ENCODE measurements around the gene PRR7. TPM values are rescaled to one million over a fixed set of nuclear protein-coding genes. Genes with fewer than 3 reads are reported as not detected.

Gene PRR7
- total and polyA plus RNA-seq, 2 of the 13 experiments (the other 11 are each of a cell fraction or from before 2014, with no cell fraction given) = 4.8 to 5.0 TPM

DNA sequence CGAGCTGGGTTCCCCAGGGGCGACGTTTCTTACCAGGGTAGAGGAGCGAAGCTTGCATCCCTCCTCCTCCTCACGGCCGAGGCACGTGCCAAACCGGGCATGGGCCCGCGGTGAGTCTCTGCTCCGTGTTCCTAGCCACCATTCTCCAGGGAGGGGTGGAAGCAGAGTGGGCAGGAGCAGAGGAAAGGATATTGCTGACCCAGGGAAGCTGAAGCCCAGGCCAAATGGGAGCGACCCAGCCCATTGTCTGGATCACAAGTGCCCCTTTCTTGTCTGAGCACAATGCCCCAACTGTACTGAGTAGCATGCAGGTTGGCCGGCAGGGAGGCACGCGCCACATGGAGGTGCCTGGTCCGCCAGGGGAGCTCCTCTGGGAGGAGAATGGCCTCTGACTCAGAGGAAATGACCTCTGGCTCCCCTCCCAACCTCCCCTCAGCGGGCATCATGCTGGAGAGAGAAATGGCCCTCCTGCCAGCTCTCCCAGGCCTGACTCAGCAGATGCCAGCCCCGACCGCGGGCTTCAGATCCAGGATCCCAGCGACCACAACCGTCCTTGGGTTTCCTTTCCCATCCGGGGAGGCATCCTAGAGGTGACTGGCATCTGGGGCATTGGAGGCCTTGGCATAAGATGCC, 1.1 kb downstream of the PRR7 start (continued):
- 0 out of 2 replicates have a peak, but pooled peaks have one; percentile 43 for TF ChIP-seq ZSCAN31 (CRISPR knock-in tag; IDR thresholded peaks at IDR 0.05; ENCODE audit: low read depth)
- no peak for TF ChIP-seq ZUFSP (CRISPR knock-in tag; IDR thresholded peaks at IDR 0.05; ENCODE audit: borderline replicate concordance)
- TF ChIP-seq ZNF788 (CRISPR knock-in tag; IDR thresholded peaks at IDR 0.05; ENCODE audit: borderline replicate concordance) = peak; percentile 40; the same call in 1 of the 2 replicates
- peak; percentile 97 for TF ChIP-seq HIC2 (CRISPR knock-in tag; IDR thresholded peaks at IDR 0.05; ENCODE audit: low read depth)
- no peak for TF ChIP-seq GATA4 (IDR thresholded peaks at IDR 0.05; ENCODE audit: borderline replicate concordance, low read depth)
- peak; percentile 67; the same call in 1 of the 2 replicates for TF ChIP-seq ZNF335 (CRISPR knock-in tag; IDR thresholded peaks at IDR 0.05)
- peak; percentile 81 for TF ChIP-seq TGIF2 (CRISPR knock-in tag; IDR thresholded peaks at IDR 0.05)
- TF ChIP-seq CTCF (CRISPR knock-in tag; IDR thresholded peaks at IDR 0.05) = peak; percentile 46
- peak; percentile 74 for TF ChIP-seq ESRRA (CRISPR knock-in tag; IDR thresholded peaks at IDR 0.05; ENCODE audit: low read depth)
- no peak for TF ChIP-seq STAT5B (CRISPR knock-in tag; IDR thresholded peaks at IDR 0.05)
- TF ChIP-seq HNF4G (IDR thresholded peaks at IDR 0.05; ENCODE audit: borderline replicate concordance, low read depth, low read length) = no peak
- TF ChIP-seq HNF4G (CRISPR knock-in tag; IDR thresholded peaks at IDR 0.05; ENCODE audit: borderline replicate concordance, low read depth) = no peak
- TF ChIP-seq E2F5 (CRISPR knock-in tag; conservative IDR thresholded peaks at IDR 0.05) = no peak
- peak; percentile 62 for TF ChIP-seq MED8 (CRISPR knock-in tag; IDR thresholded peaks at IDR 0.05; ENCODE audit: insufficient replicate concordance)
- TF ChIP-seq TRAFD1 (CRISPR knock-in tag; IDR thresholded peaks at IDR 0.05; ENCODE audit: borderline replicate concordance) = no peak
- no peak for TF ChIP-seq ZSCAN12 (CRISPR knock-in tag; IDR thresholded peaks at IDR 0.05)
- no peak for TF ChIP-seq ZNF350 (CRISPR knock-in tag; IDR thresholded peaks at IDR 0.05; ENCODE audit: borderline replicate concordance, low read depth)
- TF ChIP-seq ZNF274 (CRISPR knock-in tag; IDR thresholded peaks at IDR 0.05) = 0 out of 2 replicates have a peak, but pooled peaks have one; percentile 36
- peak; percentile 70; the same call in 1 of the 2 replicates for TF ChIP-seq ZSCAN21 (CRISPR knock-in tag; IDR thresholded peaks at IDR 0.05; ENCODE audit: borderline replicate concordance)
- TF ChIP-seq ZNF557 (CRISPR knock-in tag; IDR thresholded peaks at IDR 0.05) = 0 out of 2 replicates have a peak, but pooled peaks have one; percentile 79
- TF ChIP-seq ZNF101 (CRISPR knock-in tag; IDR thresholded peaks at IDR 0.05; ENCODE audit: borderline replicate concordance, low read depth) = peak; percentile 71; the same call in 1 of the 2 replicates

Data from HepG2 (cell line).